Measurements from ENCODE around the gene CLSTN3.

- TF ChIP-seq USF2 (IDR thresholded peaks at IDR 0.05; ENCODE audit: borderline replicate concordance, low read depth, low read length) (no peak), ZNF274 (IDR thresholded peaks at IDR 0.05; ENCODE audit: insufficient read depth, insufficient read length) (no peak), JUNB (IDR thresholded peaks at IDR 0.05) (no peak), ATF3 (IDR thresholded peaks at IDR 0.05; ENCODE audit: borderline replicate concordance, extremely low read depth, low read depth, low read length) (no peak), CTCF (IDR thresholded peaks at IDR 0.05 in 2 of 3, conservative IDR thresholded peaks at IDR 0.05 in 1 of 3; ENCODE audit: control insufficient read depth in 2 of 3, extremely low read depth in 1 of 3, insufficient read depth in 1 of 3, low read depth in 3 of 3, low read length in 3 of 3) (no peak), CBX3 (IDR thresholded peaks at IDR 0.05; ENCODE audit: borderline replicate concordance, low read depth) (no peak), SIN3A (IDR thresholded peaks at IDR 0.05; ENCODE audit: low read depth, low read length) (no peak), POLR2AphosphoS5 (IDR thresholded peaks at IDR 0.05; ENCODE audit: low read length) (no peak)
Observed at GRCh38 chr12:7176595-7176994, 46.4 kb downstream of the CLSTN3 start.
